GM21737 (cell line): ENCODE results near the gene CUX1.

ENCODE experiments used
- ATAC-seq: cut with Tn5 transposase; IDR thresholded peaks from one replicate; pipeline ENCODE4 v1.9.1; 2021; ENCODE audit warnings: mild to moderate bottlenecking, moderate library complexity; ENCODE audit not compliant: unreplicated experiment

CUX1 gene

GRCh38 chr7:102085218-102085772, 267.9 kb downstream of the CUX1 start:
- no peak for ATAC-seq

- no peak for ATAC-seq
These were observed 272.0 kb downstream of the CUX1 start for GRCh38 chr7:102089175-102090098.

- ATAC-seq: no peak
These were observed 276.3 kb downstream of the CUX1 start for GRCh38 chr7:102093599-102094315.

GRCh38 chr7:102094316-102094650, 276.9 kb downstream of the CUX1 start:
- ATAC-seq: no peak

GRCh38 chr7:102095321-102096011, 278.0 kb downstream of the CUX1 start:
- ATAC-seq: no peak

GRCh38 chr7:102096012-102096332, 278.5 kb downstream of the CUX1 start:
- ATAC-seq: no peak

DNA sequence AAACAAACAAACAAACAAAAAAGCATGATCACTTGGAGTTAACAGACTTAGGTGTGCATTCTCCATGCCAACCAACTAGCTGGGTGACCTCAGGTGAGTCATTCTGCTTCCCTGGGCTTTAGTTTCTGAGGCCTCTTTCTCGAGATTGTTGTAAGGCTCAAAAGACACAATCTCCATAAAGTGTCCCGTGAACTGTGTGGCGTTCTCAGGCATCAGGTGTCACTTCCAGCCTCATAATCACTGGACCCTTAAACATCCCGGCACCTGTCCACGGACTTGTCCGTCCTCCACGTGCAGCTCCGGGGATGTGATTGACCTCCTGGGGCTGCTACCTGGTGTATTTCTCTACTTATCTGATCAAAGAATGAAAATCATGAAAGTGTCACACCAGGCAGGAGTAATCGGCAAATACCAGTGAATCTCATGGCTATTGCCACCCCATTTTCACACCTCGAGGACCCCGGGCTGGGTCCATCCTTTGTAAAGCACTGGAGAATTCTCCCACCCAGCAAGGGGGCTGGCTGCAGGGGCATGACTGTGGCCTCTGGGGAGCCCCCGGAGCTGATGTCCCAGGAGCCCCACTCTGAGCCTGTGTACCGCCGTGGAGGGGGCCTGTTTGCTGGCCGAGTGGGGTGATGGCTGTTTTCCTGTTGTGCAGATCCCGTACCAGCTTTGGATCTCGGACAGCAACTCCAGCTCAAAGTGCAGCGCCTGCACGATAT, 279.4 kb downstream of the CUX1 start:
- ATAC-seq: no peak

DNA sequence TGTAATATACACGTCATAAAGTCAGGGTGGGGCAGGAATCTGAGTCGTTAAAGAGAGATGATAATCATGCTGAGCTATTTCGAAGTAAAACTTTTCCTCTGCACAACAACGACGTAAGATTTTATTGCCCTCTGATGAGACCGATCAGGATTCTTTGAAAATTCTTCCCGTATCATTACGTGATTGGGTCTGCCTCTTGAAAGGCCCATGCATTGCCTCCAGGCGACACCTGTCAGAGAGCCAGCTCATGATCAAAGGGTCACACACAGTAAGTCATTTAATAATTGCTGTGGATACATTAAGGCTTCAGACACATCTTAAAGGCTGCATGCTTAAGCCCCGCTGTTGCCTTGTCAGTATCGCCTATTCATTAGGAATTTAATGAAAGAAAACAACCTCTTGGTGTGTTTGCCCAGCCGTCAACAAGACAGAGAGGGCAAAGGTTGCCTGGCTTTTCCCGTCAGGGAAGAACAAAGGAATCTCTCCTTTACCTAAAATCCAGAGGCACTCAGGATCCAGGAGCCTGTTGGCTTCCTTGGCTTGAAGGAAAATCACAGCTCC, 280.3 kb downstream of the CUX1 start:
- no peak for ATAC-seq

GRCh38 chr7:102098986-102099385, 281.6 kb downstream of the CUX1 start:
- ATAC-seq: no peak

DNA sequence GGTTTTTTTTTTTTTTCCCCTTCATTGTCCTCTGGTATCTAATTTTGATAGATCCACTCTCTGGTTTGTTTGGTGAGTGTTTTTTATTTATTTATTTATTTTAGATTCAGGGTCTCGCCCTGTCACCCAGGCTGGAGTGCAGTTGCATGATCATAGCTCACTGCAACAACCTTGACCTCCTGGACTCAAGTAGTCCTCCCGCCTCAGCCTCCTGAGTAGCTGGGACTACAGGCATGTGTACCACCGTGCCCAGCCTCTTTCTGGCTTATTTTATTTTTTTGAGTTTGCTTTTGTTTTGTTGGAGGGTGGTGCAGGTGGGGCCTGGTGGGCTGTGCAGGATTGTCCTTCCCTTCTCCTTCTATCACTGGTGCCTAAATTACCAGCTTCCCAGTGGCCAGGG, 282.0 kb downstream of the CUX1 start:
- ATAC-seq: no peak

DNA sequence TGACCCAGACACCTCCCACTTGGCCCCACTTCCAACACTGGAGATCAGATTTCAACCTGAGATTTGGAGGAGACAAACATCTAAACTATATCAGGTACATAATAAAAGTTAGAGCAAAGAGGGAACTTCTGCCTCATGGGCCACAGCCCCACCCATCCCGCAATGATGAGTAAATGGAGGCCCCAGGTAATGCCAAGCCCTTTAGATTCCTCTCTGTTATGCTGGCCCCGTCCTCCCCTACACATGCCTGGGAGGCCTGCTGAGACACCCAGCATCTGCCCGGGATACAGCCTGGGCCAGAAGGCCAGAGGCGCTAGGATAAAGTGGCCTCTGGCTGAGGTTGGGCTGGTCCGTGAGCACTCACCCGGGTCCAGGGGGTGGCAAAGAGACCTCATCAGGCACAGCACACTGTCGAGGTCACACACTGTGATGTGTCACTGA, 283.7 kb downstream of the CUX1 start:
- no peak for ATAC-seq

DNA sequence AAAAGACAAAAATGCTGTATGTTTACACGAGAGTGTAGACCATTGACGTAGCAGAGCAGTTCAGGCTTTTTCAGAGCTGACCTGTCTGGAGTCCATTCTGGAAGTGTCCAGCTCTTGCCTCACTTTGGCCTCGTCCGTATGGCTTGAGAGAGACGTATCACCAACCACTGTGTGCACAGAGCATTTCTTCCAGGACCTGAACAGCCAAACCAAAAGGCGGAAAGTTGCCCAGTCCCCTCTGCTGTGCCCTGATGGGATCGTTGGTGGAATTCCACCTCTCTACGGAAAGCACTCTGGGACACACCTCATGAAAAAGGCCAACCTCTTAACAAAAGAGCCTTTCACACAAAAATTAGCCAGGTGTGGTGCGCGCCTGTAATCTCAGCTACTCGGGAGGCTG, 284.5 kb downstream of the CUX1 start:
- ATAC-seq: no peak

DNA sequence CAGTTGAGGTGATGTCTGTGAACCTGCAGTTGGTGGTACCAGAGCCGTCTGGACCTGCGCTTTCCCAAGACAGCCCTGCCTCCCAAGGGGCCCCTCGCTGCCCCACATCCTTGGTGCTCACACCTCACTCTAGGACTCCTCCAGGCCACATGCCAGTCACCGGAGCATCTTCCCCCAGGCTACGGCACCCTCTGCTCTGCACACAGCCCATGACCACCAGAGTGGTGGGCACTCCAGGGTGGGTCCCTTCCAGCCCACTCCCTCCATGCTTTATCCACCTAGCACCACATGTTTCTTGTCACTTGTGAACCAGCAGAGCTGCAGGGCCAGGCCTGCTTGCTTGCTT, 285.6 kb downstream of the CUX1 start:
- ATAC-seq: no peak

DNA sequence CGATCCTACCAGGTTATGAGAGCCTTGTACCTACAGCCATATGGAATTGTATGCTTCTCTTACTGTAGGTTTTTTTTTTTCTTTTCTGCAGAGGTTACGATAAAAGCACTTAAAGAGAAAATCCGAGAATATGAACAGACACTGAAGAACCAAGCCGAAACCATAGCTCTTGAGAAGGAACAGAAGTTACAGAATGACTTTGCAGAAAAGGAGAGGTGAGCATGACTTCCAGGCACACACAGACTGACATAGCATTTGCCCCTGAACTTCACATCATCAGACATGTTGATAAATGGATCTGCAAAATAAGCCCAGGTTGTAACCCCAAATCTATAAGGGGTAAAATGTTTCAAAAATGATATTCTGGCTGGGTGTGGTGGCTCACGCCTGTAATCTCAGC, 286.8 kb downstream of the CUX1 start:
- ATAC-seq: no peak

GRCh38 chr7:102106625-102107024, 289.2 kb downstream of the CUX1 start:
- no peak for ATAC-seq

DNA sequence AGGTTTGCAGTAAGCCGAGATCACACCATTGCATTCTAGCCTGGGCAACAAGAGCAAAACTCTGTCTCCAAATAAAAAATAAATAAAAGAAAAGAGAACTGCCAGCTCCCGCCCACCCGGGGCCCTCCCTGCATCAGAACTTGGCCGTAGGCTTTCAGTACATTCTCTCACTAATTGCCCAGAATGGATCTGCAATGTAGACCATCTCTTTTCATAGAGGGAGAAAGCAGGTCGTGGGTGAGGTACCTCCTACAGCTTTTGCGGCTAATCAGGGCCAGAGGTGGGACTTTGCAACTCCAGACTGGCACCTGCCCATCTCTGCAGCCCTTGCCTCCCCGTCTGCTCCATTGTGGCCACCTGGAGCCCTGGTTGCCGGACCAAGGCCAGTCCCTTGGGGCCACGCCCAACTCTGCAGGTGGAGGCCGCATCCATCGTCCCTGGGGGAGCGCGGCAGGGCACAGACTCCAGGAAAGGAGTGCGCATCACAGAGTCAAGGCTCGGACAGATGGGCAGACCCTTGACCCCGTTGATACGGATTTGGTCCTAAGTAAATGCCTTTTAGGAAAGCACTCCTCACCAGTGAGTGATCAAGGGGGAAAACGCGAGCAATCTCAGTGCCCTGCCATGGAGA, 290.2 kb downstream of the CUX1 start:
- ATAC-seq: no peak

DNA sequence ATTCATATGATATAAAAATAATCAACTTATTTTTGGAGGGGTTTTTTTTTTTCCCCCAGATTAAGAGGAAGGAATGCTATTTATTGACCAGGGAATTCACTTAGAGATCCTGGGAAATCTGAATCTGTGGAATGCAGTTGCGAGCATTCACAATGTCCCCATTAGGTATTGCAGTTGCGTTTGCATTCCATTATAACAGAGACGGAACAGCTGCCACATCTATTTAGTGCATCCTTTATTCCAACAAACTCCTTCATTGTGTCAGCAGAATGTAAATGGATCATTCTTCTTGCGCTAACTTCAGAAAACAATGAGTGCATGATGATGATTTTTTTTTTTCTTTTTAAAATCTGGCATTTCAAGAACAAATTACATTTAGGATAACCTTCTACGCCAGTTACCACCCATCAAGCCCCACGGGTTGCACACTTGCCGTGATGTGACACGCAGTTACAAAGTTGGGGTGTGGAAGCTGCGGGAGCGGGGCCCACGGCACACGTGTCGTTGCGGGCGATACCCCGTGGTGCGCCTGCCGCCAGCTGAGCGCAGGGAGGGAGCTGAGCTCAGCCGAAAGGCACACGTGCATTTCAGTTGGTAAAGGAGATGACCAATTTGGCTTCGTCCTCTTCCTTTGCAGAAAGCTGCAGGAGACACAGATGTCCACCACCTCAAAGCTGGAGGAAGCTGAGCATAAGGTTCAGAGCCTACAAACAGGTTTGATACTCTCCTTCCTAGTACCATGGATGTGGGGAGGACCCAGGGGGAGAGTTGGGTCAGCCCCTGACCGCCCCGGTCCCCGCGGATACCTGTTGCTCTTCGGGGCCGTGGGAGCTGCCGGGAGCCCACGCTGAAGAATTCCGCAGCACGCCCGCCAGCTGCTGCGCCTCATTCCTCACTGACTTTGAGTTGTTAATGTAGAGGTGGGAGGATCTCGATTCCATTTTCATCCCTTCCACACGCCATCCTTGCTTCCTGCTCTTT, 293.9 kb downstream of the CUX1 start:
- no peak for ATAC-seq

DNA sequence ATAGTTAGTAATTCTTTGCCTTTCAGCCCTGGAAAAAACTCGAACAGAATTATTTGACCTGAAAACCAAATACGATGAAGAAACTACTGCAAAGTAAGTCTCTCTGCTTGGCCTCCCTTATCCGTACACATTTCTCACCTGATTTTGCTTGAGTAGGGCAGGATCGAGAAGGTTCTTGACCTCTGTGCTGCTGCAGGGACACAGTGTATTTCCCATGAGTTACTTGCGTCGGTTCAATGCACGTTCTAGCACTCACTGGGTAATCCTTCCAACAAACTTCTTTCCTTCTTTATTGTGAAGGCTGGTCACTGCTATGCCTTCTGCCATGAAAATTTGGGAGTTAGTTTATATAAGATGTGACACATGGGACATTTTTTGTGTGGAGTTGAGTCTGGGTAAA, 297.8 kb downstream of the CUX1 start:
- ATAC-seq: no peak

DNA sequence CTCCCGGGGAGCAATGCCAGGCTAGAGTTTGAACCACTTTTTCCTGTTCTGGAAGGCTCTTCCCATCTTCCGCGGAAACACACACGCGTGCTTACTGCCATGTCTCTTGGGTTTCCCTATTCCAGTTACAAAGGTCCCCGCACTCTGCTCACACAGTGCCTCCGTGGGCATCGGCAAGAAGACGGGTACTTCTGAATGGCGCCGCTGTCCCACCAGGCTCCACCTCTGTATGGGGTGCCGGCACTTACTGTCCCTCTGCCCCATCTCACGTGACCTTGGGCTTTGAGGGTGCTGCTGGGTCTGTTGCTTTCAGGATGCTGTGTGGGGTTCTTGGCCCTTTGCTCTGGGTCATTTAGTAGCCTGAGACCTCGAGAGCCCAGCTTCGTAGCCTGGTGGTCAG, 298.5 kb downstream of the CUX1 start:
- no peak for ATAC-seq
